ENCODE results near the gene KIF16B.

Gene KIF16B

GRCh38 chr20:16346956-16347355 is 226.3 kb downstream of the KIF16B start:
- no peak for DNase-seq

DNA sequence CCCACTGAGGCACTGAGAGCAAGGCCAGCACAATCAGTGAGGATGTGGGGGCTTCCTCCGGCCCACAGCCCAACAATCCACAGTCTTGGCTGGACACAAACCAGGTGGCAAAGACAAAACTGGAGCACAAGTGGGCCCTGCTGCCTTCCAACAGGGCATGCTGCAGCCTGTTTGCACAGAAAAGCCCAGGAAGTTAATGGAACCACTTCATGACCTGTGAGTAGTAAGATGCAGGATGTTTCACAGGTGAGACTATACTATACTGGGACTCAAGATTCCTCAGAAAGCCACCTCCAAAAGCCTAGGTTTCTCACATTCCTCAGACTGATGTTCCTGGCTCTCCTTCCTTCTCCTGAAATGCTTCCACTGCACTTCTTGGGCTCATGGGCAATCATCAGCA is 235.5 kb downstream of the KIF16B start:
- DNase-seq, result no peak

- no peak for DNase-seq
Observed at GRCh38 chr20:16327606-16328005, 245.6 kb downstream of the KIF16B start.

DNA sequence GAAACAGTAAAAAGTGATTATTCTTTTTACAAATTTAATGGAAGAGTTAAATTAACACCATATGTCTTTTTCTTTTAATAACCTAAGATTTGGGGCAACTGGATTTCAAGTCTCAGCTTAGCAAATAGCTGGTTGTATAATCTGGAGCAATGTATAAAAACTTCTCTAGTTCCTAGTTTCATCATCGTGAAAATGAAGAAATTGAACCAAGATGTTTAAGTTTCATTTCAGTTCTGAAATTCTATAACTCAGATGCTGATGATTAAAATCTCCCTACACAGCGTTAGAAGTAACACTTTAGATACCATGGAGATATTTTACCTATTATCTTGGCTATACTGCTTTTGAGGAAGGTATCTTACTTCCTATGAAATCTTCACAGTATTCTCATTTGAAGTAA is 252.0 kb downstream of the KIF16B start:
- DNase-seq, result no peak

GRCh38 chr20:16317445-16318362 is 255.5 kb downstream of the KIF16B start:
- no peak for DNase-seq

GRCh38 chr20:16316513-16316912 is 256.7 kb downstream of the KIF16B start:
- no peak for DNase-seq

- DNase-seq, result no peak
Observed at GRCh38 chr20:16314748-16315159, 258.5 kb downstream of the KIF16B start.

DNA sequence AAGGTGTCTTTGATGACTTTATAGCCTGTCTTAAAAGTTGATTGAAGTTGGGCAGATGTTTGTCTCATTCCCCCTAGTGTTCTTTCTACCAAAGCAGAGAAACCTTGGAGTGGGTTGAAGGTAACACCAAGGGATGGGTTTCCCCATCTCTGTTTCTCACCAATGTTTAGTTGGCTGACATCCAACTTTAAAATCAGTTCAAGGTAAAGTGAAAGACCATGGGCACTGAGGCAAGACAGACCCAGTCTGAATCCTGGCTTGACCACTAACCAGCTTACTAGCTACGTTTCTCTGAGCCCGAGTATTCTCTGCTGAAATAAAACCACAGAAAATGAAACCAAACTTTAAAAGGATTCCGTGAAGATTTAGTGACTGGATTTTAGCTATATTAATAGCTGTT is 258.9 kb downstream of the KIF16B start:
- DNase-seq, result no peak

- no peak for DNase-seq
Observed at GRCh38 chr20:16313917-16314316, 259.3 kb downstream of the KIF16B start.

DNA sequence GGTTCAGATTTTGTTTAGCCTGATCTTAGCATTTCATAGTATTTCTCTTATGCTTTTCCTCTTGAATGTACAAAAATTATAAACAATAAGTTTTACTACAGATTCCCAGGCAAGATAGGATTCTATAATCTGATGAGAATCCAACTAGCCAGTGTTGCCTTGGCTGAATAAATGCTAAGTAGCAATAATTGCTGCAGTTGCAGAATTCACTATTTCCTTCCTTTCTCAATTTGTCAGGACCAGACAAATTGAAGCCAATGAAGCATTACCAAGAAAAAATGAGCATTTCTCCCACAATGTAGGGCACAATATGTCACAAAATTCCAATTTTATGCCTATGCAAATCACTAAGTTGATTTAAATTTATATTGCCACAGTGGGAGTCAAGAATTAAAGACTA is 260.2 kb downstream of the KIF16B start:
- no peak for DNase-seq

GRCh38 chr20:16311756-16312155 is 261.5 kb downstream of the KIF16B start:
- no peak for DNase-seq

GRCh38 chr20:16308754-16309153 is 264.5 kb downstream of the KIF16B start:
- DNase-seq, result no peak

GRCh38 chr20:16302818-16303217 is 270.4 kb downstream of the KIF16B start:
- no peak for DNase-seq

DNA sequence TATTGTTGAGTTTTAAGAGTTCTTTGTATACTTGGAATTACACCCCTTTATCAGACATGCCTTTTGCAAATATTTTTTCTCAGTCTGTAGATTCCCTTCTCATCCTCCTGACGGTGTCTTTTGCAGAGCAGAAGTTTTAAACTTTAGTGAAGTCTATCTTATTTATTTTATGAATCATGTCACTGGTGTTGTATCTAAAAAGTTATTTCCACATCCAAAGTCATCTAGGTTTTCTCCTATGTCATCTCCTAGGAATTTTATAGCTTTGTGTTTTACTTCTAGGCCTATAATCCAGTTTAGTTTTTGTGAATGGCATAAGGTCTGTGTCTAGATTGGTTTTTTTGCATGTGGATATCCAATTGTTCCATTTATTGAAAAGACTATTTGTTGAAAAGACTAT is 271.3 kb downstream of the KIF16B start:
- DNase-seq, result no peak

GRCh38 chr20:16299897-16300296 is 273.4 kb downstream of the KIF16B start:
- DNase-seq, result no peak

DNA sequence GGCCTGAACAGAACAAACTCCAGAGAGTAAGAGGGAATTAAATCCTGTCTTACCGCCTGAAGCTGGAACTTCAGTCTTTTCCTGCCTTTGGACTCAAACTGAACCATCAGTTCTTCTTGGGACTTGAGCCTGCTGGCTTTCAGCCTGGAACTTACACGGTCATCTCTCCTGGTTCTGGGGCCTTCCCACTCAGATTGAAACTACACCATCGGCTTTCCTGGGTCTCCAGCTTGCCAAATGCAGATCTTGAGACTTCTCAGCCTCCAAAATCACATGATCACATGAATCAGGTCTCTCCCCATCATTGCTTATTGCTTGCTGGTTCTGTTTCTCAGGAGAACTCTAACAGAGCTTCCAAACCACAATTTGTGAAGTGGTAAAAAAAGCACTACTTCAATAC is 276.3 kb downstream of the KIF16B start:
- DNase-seq, result no peak

GRCh38 chr20:16295534-16295933 is 277.7 kb downstream of the KIF16B start:
- no peak for DNase-seq

- DNase-seq, result no peak
Observed at GRCh38 chr20:16293590-16293989, 279.7 kb downstream of the KIF16B start.

DNA sequence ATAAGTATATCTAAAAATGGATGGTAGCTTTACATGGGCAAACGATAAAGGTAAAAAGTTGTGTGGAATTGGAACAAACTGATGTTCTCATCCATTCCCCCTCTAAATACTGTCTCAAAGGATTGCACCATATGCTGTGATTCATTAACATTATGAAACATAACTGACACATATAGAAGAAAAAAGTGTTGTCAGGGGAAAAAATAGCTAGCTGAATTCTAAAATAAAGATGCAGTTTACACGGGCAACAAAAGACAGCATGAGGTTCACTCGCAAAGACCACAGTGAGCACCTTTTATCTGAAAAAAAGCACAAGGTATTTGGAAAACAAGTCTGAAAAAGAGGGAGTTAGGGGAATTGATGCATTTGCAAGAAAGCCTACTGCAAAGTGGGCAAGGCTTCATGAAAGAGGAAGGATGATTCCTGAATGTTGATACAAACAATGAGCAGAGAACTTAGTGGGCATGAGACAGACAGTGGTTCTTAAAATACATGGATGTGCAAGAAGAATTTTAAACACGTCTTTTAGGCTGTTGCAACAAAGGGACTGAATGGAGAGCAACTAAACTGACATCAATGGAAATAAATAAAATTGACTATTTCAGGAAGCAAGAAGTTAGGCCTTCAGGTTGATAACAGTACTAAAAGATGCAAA is 280.9 kb downstream of the KIF16B start:
- DNase-seq, result no peak

DNA sequence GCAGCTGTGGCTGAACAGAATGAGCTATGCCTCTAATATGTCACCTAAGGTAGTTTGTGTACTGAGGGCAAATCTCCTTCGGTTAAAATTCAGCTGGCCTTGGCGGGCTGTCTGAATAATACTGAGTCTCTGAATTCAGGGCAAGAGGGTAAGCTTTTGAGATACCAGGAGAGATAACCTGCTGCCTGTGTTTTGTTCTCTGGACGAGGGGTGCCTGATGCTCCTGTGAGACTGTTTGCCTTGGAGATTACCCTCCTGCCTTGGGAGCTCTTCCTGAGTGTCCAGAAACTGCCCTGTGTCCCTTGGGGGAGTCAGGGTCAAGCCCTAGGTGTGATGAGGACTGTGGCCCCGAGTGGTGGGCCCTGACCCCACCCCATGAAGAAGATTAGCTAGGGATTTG is 282.9 kb downstream of the KIF16B start:
- DNase-seq, result no peak

- no peak for DNase-seq
Observed at GRCh38 chr20:16287776-16288175, 285.5 kb downstream of the KIF16B start.

- no peak for DNase-seq
Observed at GRCh38 chr20:16286601-16287000, 286.6 kb downstream of the KIF16B start.

DNA sequence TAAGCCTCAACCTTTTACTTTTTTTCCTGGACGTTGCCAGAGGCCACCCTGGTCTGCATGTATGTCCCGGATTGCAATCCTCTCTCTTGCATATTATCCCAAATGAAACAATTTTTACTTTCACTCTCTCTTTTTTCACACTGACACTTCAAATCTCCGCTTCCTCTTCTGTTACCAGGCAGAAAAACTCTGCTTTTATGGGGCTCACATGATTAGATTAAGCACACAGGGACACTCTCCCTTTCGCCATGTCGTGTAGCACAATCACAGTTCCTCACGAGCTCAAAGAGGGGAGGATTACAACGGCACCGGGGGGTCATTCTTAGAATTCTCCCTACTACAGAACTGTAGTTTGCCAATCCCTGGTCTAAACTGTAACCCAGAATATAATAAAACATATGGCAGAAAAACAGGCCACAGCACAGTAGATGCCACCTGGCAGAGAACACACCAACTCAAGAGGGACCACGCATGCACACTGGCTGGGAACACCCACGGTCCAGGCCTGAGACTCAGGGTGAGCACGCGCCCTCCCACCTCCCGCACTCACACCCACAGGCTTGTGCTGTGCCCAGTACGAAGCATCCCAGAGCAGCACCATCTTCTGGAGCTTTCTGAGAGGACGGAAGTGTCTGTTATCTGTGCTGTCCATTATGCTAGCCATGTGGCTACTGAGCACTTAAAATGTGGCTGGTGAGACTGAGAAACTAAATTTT is 288.7 kb downstream of the KIF16B start:
- DNase-seq, result no peak

DNA sequence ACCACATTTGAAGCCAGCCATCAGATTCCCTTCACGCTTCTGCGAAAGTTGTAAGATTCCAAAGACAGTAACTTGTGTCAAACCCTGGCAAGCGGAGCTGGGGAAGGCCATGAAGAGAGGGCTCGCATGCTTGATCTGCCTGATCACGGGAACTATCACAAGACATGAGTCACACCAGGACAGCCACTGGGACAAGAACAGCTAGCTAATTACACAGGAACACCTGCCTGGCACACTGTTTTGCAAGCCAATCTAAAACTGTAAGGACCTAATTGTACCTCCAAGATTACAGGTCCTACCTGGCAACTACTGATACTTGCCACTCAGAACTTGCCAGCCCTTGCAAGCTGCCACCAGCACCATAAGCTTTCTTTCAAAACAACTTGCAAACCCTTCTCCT is 289.3 kb downstream of the KIF16B start:
- no peak for DNase-seq

Measured in NCI-H1436 (cell line).